Endothelial cell of umbilical vein (primary cell): ENCODE data around the gene OGG1. TPM values are rescaled to one million over a fixed set of nuclear protein-coding genes. Genes with fewer than 3 reads are reported as not detected.

Experiments used
- BruUV-seq: library from RNA; stranded (reverse); fragments of 400-500 nt; replicated peaks from 2 replicates; lab custom pipeline; 2021; lab: Mats Ljungman, UMichigan
- CTCF ChIA-PET: fragments of 300-600, 350-600 bp; sonication (Branson Sonifier 250); formaldehyde crosslinking; loops from one replicate; lab custom pipeline; 2021; ENCODE audit warnings: antibody characterized with exemption, inconsistent platforms; lab: Charles Lee
- POLR2A ChIA-PET: fragments of 300-600, 350-600 bp; sonication (Branson Sonifier 250); formaldehyde crosslinking; loops from one replicate; lab custom pipeline; 2021; ENCODE audit warnings: antibody characterized with exemption, inconsistent platforms; lab: Charles Lee
- DNase-seq: peaks from one replicate; pipeline ENCODE4 v3.0.0-alpha.2; 2011; ENCODE audit warnings: low read depth, low spot score
- FAIRE-seq: peaks from 2 replicates; lab custom pipeline; 2011; peaks lifted over from hg19 to GRCh38; lab: Jason Lieb, UNC
- H2AFZ ChIP-seq: 2 replicates; pipeline ENCODE4 v1.6.0; 2012; ENCODE audit warnings: low read depth, low read length, control low read depth, inconsistent platforms
- H3K27ac ChIP-seq: 2 replicates; pipeline ENCODE4 v1.5.1; 2011; ENCODE audit warnings: low read depth, mild to moderate bottlenecking, control low read depth, low read length, moderate library complexity; ENCODE audit not compliant: insufficient read depth
- H3K27me3 ChIP-seq, 2 experiments: 2 replicates each; pipeline versions ENCODE4 v1.6.0 to v1.6.1; 2011; ENCODE audit warnings: low read length in 2 of 2, mixed read lengths in 1 of 2; ENCODE audit not compliant: control insufficient read depth in 2 of 2, insufficient read depth in 2 of 2
- H3K36me3 ChIP-seq, 2 experiments: 2 replicates in 1 of 2; 3 replicates in 1 of 2; pipeline ENCODE4 v1.5.1; 2011; ENCODE audit warnings: low read length in 2 of 2, mild to moderate bottlenecking in 1 of 2, moderate library complexity in 1 of 2; ENCODE audit not compliant: control insufficient read depth in 2 of 2, insufficient read depth in 2 of 2; ENCODE audit errors: extremely low read depth in 1 of 2
- H3K4me1 ChIP-seq: 3 replicates; pipeline ENCODE4 v1.5.1; 2011; ENCODE audit warnings: mild to moderate bottlenecking, low read length; ENCODE audit not compliant: control insufficient read depth, insufficient read depth; ENCODE audit errors: extremely low read depth
- H3K4me2 ChIP-seq: 2 replicates; pipeline ENCODE4 v1.6.1; 2011; ENCODE audit warnings: low read length, control low read depth, mixed read lengths; ENCODE audit not compliant: insufficient read depth
- H3K4me3 ChIP-seq, 3 experiments: fragments of 200-600 bp in 1 of 3; sonication (generic), shearing (Covaris generic) in 1 of 3; replicated peaks in 1 of 3; 2 replicates each; pipeline ENCODE4 v1.5.1; 2011 to 2016; ENCODE audit warnings: control low read depth in 3 of 3, low read length in 3 of 3, mild to moderate bottlenecking in 2 of 3, inconsistent platforms in 1 of 3, low read depth in 1 of 3, moderate library complexity in 1 of 3; ENCODE audit not compliant: insufficient read depth in 1 of 3
- H3K79me2 ChIP-seq: 2 replicates; pipeline ENCODE4 v1.6.0; 2012; ENCODE audit warnings: low read length, inconsistent platforms; ENCODE audit not compliant: control insufficient read depth, insufficient read depth
- H3K9ac ChIP-seq: replicated peaks from 2 replicates; pipeline ENCODE3; 2011; ENCODE audit warnings: low read length, control low read depth; ENCODE audit not compliant: insufficient read depth; ENCODE audit errors: extremely low read depth
- H3K9me1 ChIP-seq: replicated peaks from 3 replicates; pipeline ENCODE4 v1.6.0; 2011; ENCODE audit warnings: mild to moderate bottlenecking, low read length; ENCODE audit not compliant: control insufficient read depth, insufficient read depth; ENCODE audit errors: extremely low read depth
- H3K9me3 ChIP-seq: replicated peaks from 2 replicates; pipeline ENCODE4 v1.5.1; 2012; ENCODE audit warnings: low read length, inconsistent platforms; ENCODE audit not compliant: control insufficient read depth, insufficient read depth
- H4K20me1 ChIP-seq: replicated peaks from 2 replicates; pipeline ENCODE3; 2011; ENCODE audit warnings: mild to moderate bottlenecking, low read length; ENCODE audit not compliant: control insufficient read depth, insufficient read depth; ENCODE audit errors: extremely low read depth
- EZH2 ChIP-seq: IDR thresholded peaks from 2 replicates; pipeline ENCODE4 v1.6.1; 2012; ENCODE audit warnings: borderline replicate concordance, low read depth, mild to moderate bottlenecking, moderate library complexity, low read length, inconsistent platforms; ENCODE audit not compliant: severe bottlenecking
- FOS ChIP-seq: IDR thresholded peaks from 2 replicates; pipeline ENCODE4 v1.6.1; 2011; ENCODE audit warnings: mild to moderate bottlenecking, low read length, moderate library complexity, borderline replicate concordance; ENCODE audit not compliant: insufficient read depth
- GATA2 ChIP-seq: IDR thresholded peaks from 2 replicates; pipeline ENCODE4 v1.7.0; 2011; ENCODE audit warnings: low read depth, mild to moderate bottlenecking, moderate library complexity, mixed read lengths, low read length; ENCODE audit not compliant: insufficient read length, insufficient read depth
- JUN ChIP-seq: IDR thresholded peaks from 2 replicates; pipeline ENCODE4 v1.6.1; 2011; ENCODE audit warnings: borderline replicate concordance, low read depth; ENCODE audit not compliant: insufficient read length, insufficient read depth
- MYC ChIP-seq: IDR thresholded peaks from one replicate; pipeline ENCODE4 v1.6.1; 2011; ENCODE audit warnings: mild to moderate bottlenecking, low read depth, low read length
- POLR2A ChIP-seq: IDR thresholded peaks from 2 replicates; pipeline ENCODE4 v1.6.1; 2012; ENCODE audit warnings: low read depth, mild to moderate bottlenecking, control low read depth, low read length
- POLR2AphosphoS5 ChIP-seq: IDR thresholded peaks from 2 replicates; pipeline ENCODE4 v1.6.1; 2012; ENCODE audit warnings: low read depth, mild to moderate bottlenecking, control low read depth, low read length, moderate library complexity; ENCODE audit not compliant: insufficient read depth
- dilution Hi-C: fragments of 300-500 bp; cut with MboI; formaldehyde crosslinking; loops from one replicate; pipeline ENCODE4 v1.15.0; 2019; ENCODE audit warnings: low sequenced_read_pairs; ENCODE audit not compliant: extremely low pct_ligation_motif_present
- intact Hi-C: fragments of 100-400 bp; cut with micrococcal nuclease; formaldehyde crosslinking; loops from one replicate; pipeline ENCODE4 v1.10.0; 2022
- polyA plus RNA-seq, 4 experiments: library from polyadenylated mRNA; depleted of rRNA in 3 of 4; stranded (reverse) in 3 of 4; unstranded in 1 of 4; fragments of >200 nt; gene quantifications; 2 replicates each; pipeline versions ENCODE4 v1.2.1 to v1.2.3, GENCODE V29; 2011 to 2012; ENCODE audit warnings: missing spikeins in 1 of 4
- total RNA-seq: library from RNA; stranded (reverse); gene quantifications from 2 replicates; pipeline ENCODE4 v1.2.3, GENCODE V29; 2021
- TF ChIP-seq, protein P1 (sequence below): IDR thresholded peaks from 2 replicates; pipeline ENCODE4 v1.6.1; 2011; ENCODE audit not compliant: insufficient read depth, insufficient read length
- TF ChIP-seq, protein P2 (sequence below), 2 donors: IDR thresholded peaks; 1 replicate in 1 of 2; 2 replicates in 1 of 2; pipeline ENCODE4 v1.5.1; 2011; ENCODE audit warnings: low read length in 2 of 2, mild to moderate bottlenecking in 2 of 2, moderate library complexity in 2 of 2, control low read depth in 1 of 2, inconsistent platforms in 1 of 2, low read depth in 1 of 2; ENCODE audit not compliant: insufficient read depth in 1 of 2; ENCODE audit errors: extremely low read depth in 1 of 2

The OGG1 gene
- total and polyA plus RNA-seq, 2 donors (not counting 3 experiments of a cell fraction or from before 2014, with no cell fraction given), result 24.1 to 32.1 TPM

DNA sequence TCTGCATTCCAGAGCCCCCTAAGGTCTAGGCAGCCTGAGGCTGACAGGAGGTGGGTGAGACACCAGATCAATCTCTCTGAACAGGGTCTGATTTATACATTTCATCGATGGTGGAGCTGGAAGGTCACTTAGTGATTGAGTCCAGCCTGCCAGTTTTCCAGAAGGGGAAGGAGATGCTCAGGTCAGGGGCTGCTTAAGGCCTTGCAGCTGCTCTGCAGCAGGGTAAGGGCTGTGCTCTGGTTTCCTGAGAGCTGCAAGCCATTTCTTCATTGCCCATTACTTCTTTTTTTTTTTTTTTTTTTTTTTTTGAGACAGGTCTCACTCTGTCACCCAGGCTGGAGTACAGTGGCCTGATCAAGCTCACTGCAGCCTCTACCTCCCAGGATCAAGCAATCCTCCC lies 31.8 kb downstream of the OGG1 start:
- DNase-seq (no peak), FAIRE-seq (no peak)
- BruUV-seq, result no TSS peak
- Histone ChIP-seq H3K27me3 (no peaks in the 10 kb centered on the region), H3K4me2 (no peak overlapping the region), H4K20me1 (no peaks in the 10 kb centered on the region), H3K9ac (no peak overlapping the region), H3K79me2 (no peaks in the 10 kb centered on the region), H3K36me3 (peaks cover 0 to 5% of the 10 kb centered on the region in 2 experiments), H3K4me1 (no peaks in the 10 kb centered on the region), H3K9me1 (no peaks in the 10 kb centered on the region), H3K27ac (no peak overlapping the region), H2AFZ (no peak overlapping the region), H3K4me3 (no peak overlapping the region), H3K9me3 (no peaks in the 10 kb centered on the region)
- CTCF ChIA-PET, result interaction anchor here (0.6 to 1.3 kb wide), 2 partner anchors 9 to 11 kb away, joined by 3 read pairs; partner anchors contain the start of gene TADA3
- dilution Hi-C loops, result no loop called here
- POLR2A ChIA-PET, result interaction anchor here (0.7 kb wide), 1 partner anchor 181 kb away, joined by 7 read pairs; no protein-coding TSS in a partner anchor
- intact Hi-C loops, result no loop called here
- TF ChIP-seq, protein P1, sequence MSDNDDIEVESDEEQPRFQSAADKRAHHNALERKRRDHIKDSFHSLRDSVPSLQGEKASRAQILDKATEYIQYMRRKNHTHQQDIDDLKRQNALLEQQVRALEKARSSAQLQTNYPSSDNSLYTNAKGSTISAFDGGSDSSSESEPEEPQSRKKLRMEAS, result no peak
- TF ChIP-seq EZH2, result no peak
- no peak for TF ChIP-seq POLR2A
- no peak for TF ChIP-seq JUN
- TF ChIP-seq FOS, result no peak
- TF ChIP-seq GATA2, result no peak
- TF ChIP-seq, protein P2, sequence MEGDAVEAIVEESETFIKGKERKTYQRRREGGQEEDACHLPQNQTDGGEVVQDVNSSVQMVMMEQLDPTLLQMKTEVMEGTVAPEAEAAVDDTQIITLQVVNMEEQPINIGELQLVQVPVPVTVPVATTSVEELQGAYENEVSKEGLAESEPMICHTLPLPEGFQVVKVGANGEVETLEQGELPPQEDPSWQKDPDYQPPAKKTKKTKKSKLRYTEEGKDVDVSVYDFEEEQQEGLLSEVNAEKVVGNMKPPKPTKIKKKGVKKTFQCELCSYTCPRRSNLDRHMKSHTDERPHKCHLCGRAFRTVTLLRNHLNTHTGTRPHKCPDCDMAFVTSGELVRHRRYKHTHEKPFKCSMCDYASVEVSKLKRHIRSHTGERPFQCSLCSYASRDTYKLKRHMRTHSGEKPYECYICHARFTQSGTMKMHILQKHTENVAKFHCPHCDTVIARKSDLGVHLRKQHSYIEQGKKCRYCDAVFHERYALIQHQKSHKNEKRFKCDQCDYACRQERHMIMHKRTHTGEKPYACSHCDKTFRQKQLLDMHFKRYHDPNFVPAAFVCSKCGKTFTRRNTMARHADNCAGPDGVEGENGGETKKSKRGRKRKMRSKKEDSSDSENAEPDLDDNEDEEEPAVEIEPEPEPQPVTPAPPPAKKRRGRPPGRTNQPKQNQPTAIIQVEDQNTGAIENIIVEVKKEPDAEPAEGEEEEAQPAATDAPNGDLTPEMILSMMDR (IDR thresholded peaks at IDR 0.05; ENCODE audit: extremely low read depth in 1 of 2, insufficient read depth in 1 of 2, low read depth in 1 of 2, low read length in 2 of 2), result no peak
- no peak for TF ChIP-seq POLR2AphosphoS5
- no peak for TF ChIP-seq MYC
